ENCODE results near the gene CTR9.

DNA sequence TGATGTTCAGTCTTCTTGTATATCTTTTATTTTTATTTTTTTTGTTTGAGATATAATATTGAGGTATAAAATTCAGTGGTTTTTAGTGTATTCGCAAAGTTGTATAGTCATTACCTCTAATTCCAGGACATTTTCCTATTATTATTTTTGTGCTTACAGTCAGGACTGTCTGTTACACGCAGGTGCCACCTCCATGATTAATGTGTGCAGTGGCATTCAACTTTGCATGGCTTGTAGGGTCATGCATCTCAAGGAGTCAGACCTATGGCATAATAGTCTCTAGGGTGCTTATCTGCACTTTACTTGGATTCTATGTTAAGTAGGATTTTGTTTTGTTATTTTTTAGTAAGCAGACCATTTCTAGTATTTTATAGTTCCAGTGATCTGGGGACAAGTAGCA, 1.0 kb downstream of the CTR9 start:
- TF ChIP-seq, protein P1, sequence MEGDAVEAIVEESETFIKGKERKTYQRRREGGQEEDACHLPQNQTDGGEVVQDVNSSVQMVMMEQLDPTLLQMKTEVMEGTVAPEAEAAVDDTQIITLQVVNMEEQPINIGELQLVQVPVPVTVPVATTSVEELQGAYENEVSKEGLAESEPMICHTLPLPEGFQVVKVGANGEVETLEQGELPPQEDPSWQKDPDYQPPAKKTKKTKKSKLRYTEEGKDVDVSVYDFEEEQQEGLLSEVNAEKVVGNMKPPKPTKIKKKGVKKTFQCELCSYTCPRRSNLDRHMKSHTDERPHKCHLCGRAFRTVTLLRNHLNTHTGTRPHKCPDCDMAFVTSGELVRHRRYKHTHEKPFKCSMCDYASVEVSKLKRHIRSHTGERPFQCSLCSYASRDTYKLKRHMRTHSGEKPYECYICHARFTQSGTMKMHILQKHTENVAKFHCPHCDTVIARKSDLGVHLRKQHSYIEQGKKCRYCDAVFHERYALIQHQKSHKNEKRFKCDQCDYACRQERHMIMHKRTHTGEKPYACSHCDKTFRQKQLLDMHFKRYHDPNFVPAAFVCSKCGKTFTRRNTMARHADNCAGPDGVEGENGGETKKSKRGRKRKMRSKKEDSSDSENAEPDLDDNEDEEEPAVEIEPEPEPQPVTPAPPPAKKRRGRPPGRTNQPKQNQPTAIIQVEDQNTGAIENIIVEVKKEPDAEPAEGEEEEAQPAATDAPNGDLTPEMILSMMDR (IDR thresholded peaks at IDR 0.05; ENCODE audit: low read length): no peak
- no peak for TF ChIP-seq EZH2 (IDR thresholded peaks at IDR 0.05; ENCODE audit: borderline replicate concordance, low read length)

Measured in OCI-LY1 (cell line).